ENCODE data around the gene POM121.
"Not testable (repeated sequence)": the region's sequence is repeated elsewhere in the genome, so short reads cannot be mapped to it uniquely, and the experiment has no call there.

Gene POM121

DNA sequence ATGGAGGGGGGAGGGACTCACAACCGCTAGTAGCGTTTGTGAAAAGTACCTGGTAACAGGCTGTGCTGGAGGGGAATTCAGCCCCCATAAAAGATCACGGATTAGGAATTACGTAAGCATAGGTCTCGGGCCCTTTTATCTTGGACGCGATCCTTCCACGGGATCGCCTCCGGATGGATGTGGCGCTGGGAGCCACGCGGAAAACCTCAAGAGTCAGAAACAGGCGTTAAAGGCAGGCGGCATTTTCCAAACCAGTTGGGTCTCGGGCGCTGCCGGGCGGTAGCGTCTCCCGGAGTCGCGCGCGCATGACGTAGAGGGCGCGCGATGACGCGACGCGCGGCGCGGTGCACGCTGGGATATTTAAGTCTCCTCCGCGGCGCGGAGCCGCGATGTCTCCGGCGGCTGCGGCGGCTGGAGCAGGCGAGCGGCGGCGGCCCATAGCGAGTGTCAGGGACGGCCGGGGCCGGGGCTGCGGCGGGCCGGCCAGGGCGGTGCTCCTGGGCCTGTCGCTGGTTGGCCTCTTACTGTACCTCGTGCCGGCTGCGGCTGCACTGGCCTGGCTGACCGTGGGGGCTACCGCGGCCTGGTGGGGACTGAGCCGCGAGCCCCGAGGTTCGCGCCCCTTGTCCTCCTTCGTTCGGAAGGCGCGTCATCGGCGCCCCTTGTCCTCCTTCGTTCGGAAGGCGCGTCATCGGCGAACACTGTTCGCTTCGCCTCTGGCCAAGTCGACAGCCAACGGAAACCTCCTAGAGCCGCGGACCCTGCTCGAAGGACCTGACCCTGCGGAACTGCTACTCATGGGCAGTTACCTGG is at the start of gene POM121:
POM121 (plus strand) TSS at position 363 of the 813 bp plus-strand sequence; CDS start at position 390, 27 bp downstream.
- TF ChIP-seq CTCF (IDR thresholded peaks at IDR 0.05; ENCODE audit: low read depth, low read length, missing control alignments), result no peak
- H3K4me3 ChIP-seq (ENCODE audit: low read depth, low read length), result peak within 1 kb of the TSS; percentile 76
- DNase-seq (ENCODE audit: low read depth), result peak; percentile 67
- in situ Hi-C loops (cut with HindIII; ENCODE audit: low sequenced_read_pairs), result no loop called here

DNA sequence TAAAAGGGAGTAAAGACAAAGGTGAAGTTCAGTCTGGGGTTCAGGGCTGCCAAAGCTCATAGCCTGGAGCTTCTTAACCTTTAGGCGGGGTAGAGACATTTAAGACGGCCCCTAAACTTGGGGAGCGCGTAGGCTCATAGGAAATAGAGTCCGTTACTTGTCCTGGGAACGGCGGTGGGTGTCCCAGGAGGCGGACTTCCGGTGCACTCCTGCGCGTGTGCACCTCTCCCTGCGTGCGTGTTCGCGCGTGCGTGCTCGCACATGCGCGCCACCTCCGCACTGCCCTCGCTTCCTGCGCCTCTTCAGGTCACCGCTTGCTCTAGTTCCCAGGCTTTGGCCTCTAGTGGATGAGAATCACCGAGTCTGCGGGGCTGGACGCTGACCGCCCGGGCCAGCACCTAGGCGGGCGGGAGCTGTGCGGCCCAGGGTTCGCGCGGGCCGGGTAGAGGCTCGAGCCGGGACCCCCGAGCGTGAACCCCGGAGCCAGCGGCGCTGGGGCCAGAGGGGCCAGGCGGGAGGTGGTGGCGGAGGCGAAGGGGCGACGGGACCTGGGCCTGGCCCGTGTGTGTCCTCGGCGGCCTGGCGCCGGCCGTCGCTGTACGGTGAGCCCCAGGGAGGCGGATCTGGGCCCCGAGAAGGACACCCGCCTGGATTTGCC is 45.7 kb upstream of the POM121 start:
- DNase-seq (ENCODE audit: low read depth), result peak; percentile 38
- H3K4me3 ChIP-seq (ENCODE audit: low read depth, low read length), result peak overlapping the region; percentile 71
- in situ Hi-C loops (cut with HindIII; ENCODE audit: low sequenced_read_pairs), result not testable (repeated sequence)
- peak; percentile 6 for TF ChIP-seq CTCF (IDR thresholded peaks at IDR 0.05; ENCODE audit: low read depth, low read length, missing control alignments)

- H3K4me3 ChIP-seq (ENCODE audit: low read depth, low read length), result peak overlapping the region; percentile 71
- peak; percentile 4 for DNase-seq (ENCODE audit: low read depth)
- in situ Hi-C loops (cut with HindIII; ENCODE audit: low sequenced_read_pairs), result not testable (repeated sequence)
These were observed 45.1 kb upstream of the POM121 start for GRCh38 chr7:72879737-72880215.

DNA sequence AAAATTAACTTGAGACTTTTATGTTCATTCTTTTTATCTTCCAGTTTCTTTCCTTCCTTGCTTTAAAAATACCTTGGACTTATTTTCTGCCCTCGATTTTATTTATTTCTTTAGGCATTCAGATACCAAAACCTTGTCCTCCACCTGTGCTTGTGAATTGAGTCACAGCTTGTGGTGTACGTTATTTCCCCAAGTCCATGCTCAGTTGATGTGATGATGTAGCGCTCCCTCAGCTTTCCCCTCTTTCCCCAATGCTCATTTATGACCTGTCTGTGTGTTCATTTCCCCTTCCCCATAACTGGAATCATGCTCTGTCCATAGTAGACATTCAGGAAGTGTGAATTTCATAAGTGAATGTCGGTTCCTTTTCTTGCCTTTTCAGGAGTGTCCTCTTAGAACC is 33.1 kb upstream of the POM121 start:
- in situ Hi-C loops (cut with HindIII; ENCODE audit: low sequenced_read_pairs); DNase-seq (ENCODE audit: low read depth); H3K4me3 ChIP-seq (ENCODE audit: low read depth, low read length): not testable (repeated sequence)

- in situ Hi-C loops (cut with HindIII; ENCODE audit: low sequenced_read_pairs); H3K4me3 ChIP-seq (ENCODE audit: low read depth, low read length); DNase-seq (ENCODE audit: low read depth): not testable (repeated sequence)
These were observed 20.2 kb upstream of the POM121 start for GRCh38 chr7:72904740-72905139.

DNA sequence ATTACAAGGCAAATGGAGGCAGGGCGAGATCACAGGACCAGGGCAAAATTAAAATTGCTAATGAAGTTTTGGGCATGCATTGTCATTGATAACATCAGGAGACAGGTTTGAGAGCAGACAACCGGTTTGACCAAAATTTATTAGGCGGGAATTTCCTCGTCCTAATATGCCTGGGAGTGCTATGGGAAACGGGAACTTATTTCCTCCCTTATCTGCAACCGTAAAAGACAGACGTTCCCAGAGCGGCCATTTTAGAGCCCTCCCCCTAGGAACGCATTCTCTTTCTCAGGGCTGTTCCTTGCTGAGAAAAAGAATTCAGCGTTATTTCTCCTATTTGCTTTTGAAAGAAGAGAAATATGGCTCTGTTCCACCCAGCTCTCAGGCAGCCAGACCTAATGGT is 16.5 kb upstream of the POM121 start:
- H3K4me3 ChIP-seq (ENCODE audit: low read depth, low read length); DNase-seq (ENCODE audit: low read depth); in situ Hi-C loops (cut with HindIII; ENCODE audit: low sequenced_read_pairs): not testable (repeated sequence)

GRCh38 chr7:72911395-72911794 is 13.5 kb upstream of the POM121 start:
- DNase-seq (ENCODE audit: low read depth); in situ Hi-C loops (cut with HindIII; ENCODE audit: low sequenced_read_pairs); H3K4me3 ChIP-seq (ENCODE audit: low read depth, low read length): not testable (repeated sequence)

DNA sequence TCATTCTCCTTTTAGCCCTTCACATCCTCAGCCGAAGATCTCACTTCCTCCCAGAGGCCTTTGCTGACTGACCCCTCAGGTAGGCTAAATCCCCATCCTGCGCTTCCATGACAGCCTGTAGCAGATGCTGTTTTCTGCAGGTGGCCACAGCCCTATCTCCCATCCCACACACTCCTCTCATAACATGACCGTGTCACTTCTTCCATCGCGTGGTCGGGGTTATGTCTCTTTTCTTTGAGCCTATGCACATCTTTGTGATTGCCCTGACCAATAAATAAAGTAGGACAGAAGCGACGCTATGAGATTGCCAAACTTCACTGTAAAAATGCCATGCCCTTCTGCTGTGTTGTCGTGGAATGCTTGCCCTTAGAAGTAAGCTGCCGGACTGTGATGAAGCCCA is 11.1 kb upstream of the POM121 start:
- in situ Hi-C loops (cut with HindIII; ENCODE audit: low sequenced_read_pairs); H3K4me3 ChIP-seq (ENCODE audit: low read depth, low read length); DNase-seq (ENCODE audit: low read depth): not testable (repeated sequence)

GRCh38 chr7:72914756-72915525 is 10.0 kb upstream of the POM121 start:
- in situ Hi-C loops (cut with HindIII; ENCODE audit: low sequenced_read_pairs); H3K4me3 ChIP-seq (ENCODE audit: low read depth, low read length): not testable (repeated sequence)
- peak; percentile 75 for TF ChIP-seq CTCF (IDR thresholded peaks at IDR 0.05; ENCODE audit: low read depth, low read length, missing control alignments)
- peak; percentile 24 for DNase-seq (ENCODE audit: low read depth)
